BJ (cell line): ENCODE measurements around the gene PTF1A. TPM values are rescaled to one million over a fixed set of nuclear protein-coding genes. Genes with fewer than 3 reads are reported as not detected.

ENCODE experiments used
- CTCF ChIA-PET: fragments of 350-600 bp; formaldehyde crosslinking; extraction: SDS; loops from one replicate; lab custom pipeline; 2021; ENCODE audit warnings: antibody characterized with exemption, inconsistent platforms; lab: Yijun Ruan, JAX
- POLR2A ChIA-PET: fragments of 300-600 bp; sonication (Branson Sonifier 250); formaldehyde crosslinking; extraction: SDS; loops from one replicate; lab custom pipeline; 2021; ENCODE audit warnings: antibody characterized with exemption; lab: Charles Lee
- DNase-seq: peaks from one replicate; pipeline ENCODE4 v3.0.0-alpha.2; 2011; ENCODE audit warnings: low read depth
- H3K27me3 ChIP-seq: 2 replicates; pipeline ENCODE4 v1.6.0; 2011; ENCODE audit warnings: low read length; ENCODE audit not compliant: control insufficient read depth, insufficient read depth
- H3K36me3 ChIP-seq: 2 replicates; pipeline ENCODE4 v1.5.1; 2011; ENCODE audit warnings: low read length; ENCODE audit not compliant: control insufficient read depth, insufficient read depth
- H3K4me3 ChIP-seq: 2 replicates; pipeline ENCODE4 v1.5.1; 2011; ENCODE audit warnings: low read depth, mild to moderate bottlenecking, control low read depth, low read length
- polyA plus RNA-seq: library from polyadenylated mRNA; depleted of rRNA; stranded (reverse); fragments of >200 nt; gene quantifications from 2 replicates; pipeline ENCODE4 v1.2.3, GENCODE V29; 2011
- TF ChIP-seq, protein P1 (sequence below): IDR thresholded peaks from 2 replicates; pipeline ENCODE4 v1.5.1; 2011; ENCODE audit warnings: low read depth, mild to moderate bottlenecking, control low read depth, inconsistent platforms, low read length, moderate library complexity; ENCODE audit not compliant: insufficient read depth

Gene PTF1A
- polyA plus RNA-seq, 1 experiment: not detected

GRCh38 chr10:23199768-23200511 is 7.8 kb downstream of the PTF1A start:
- ChIA-PET POLR2A (no interaction called here), CTCF (interaction anchor here (0.6 kb wide), 2 partner anchors 350 to 502 kb away, joined by 3 read pairs; no protein-coding TSS in a partner anchor)
- no peak for DNase-seq
- H3K36me3 ChIP-seq: no peaks in the 10 kb centered on the region; the same call in 1 of the 2 replicates
- peaks cover 39% of the 10 kb centered on the region for H3K27me3 ChIP-seq
- no peak overlapping the region for H3K4me3 ChIP-seq
- TF ChIP-seq, protein P1, sequence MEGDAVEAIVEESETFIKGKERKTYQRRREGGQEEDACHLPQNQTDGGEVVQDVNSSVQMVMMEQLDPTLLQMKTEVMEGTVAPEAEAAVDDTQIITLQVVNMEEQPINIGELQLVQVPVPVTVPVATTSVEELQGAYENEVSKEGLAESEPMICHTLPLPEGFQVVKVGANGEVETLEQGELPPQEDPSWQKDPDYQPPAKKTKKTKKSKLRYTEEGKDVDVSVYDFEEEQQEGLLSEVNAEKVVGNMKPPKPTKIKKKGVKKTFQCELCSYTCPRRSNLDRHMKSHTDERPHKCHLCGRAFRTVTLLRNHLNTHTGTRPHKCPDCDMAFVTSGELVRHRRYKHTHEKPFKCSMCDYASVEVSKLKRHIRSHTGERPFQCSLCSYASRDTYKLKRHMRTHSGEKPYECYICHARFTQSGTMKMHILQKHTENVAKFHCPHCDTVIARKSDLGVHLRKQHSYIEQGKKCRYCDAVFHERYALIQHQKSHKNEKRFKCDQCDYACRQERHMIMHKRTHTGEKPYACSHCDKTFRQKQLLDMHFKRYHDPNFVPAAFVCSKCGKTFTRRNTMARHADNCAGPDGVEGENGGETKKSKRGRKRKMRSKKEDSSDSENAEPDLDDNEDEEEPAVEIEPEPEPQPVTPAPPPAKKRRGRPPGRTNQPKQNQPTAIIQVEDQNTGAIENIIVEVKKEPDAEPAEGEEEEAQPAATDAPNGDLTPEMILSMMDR: no peak

GRCh38 chr10:23200586-23200985 is 8.5 kb downstream of the PTF1A start:
- CTCF ChIA-PET: interaction anchor here (0.6 kb wide), 1 partner anchor 349 kb away, joined by 3 read pairs; no protein-coding TSS in a partner anchor
- H3K27me3 ChIP-seq: peaks cover 33% of the 10 kb centered on the region
- TF ChIP-seq, protein P1: no peak

DNA sequence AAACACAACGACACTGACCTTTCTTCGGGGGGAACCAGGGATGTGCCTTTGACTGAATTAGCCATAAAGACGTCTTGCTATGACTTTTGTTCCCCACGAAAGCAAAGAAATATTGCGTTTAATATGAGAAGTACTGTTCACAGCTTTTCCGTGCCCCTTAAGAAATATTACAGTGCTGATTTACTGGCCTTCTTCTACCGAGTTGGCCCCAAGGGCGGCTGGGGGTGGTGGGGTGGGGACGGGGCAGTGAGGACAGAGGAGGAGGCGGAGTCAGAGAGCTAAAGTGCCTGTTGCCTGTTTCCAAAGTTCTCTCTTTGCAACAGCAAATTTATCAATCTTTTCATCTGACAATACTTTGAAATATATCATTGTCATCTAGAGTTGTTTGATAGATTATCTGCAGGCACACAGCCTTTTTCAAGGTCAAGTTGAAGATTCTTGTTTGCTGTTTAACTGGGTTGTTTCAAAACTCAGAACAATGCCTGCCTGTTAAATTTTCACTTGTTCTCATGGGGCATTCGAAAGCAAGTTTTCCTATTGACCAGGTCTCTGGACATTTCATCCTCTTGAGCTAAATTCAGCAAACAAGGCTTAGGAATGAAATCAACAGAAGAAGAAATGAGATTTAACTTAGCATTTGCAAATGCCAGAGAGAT is 9.0 kb downstream of the PTF1A start:
- H3K4me3 ChIP-seq: no peak overlapping the region
- POLR2A ChIA-PET: no interaction called here
- no peaks in the 10 kb centered on the region; the same call in 1 of the 2 replicates for H3K36me3 ChIP-seq
- CTCF ChIA-PET: no interaction called here
- DNase-seq: no peak
- peaks cover 32% of the 10 kb centered on the region for H3K27me3 ChIP-seq
- TF ChIP-seq, protein P1: no peak

More at GRCh38 chr10:23200586-23200985, 8.5 kb downstream of the PTF1A start:
- DNase-seq: no peak
- no peaks in the 10 kb centered on the region; the same call in 1 of the 2 replicates for H3K36me3 ChIP-seq
- POLR2A ChIA-PET: no interaction called here
- H3K4me3 ChIP-seq: no peak overlapping the region

- no peak for DNase-seq
- ChIA-PET CTCF (interaction anchor here (0.8 kb wide), 1 partner anchor 9 kb away, joined by 3 read pairs; no protein-coding TSS in a partner anchor), POLR2A (no interaction called here)
- Histone ChIP-seq H3K27me3 (peaks cover 28% of the 10 kb centered on the region), H3K4me3 (no peak overlapping the region), H3K36me3 (no peaks in the 10 kb centered on the region; the same call in 1 of the 2 replicates)
- TF ChIP-seq, protein P1: no peak
Measured at GRCh38 chr10:23201837-23202236, 9.7 kb downstream of the PTF1A start.

- peaks cover 20% of the 10 kb centered on the region for H3K27me3 ChIP-seq
- no peak overlapping the region for H3K4me3 ChIP-seq
- TF ChIP-seq, protein P1: no peak
- DNase-seq: no peak
- CTCF ChIA-PET: no interaction called here
- POLR2A ChIA-PET: no interaction called here
- H3K36me3 ChIP-seq: no peaks in the 10 kb centered on the region; the same call in 1 of the 2 replicates
Measured at GRCh38 chr10:23202779-23203178, 10.7 kb downstream of the PTF1A start.
